Gastroesophageal sphincter (tissue), 3 donors: ENCODE measurements around the gene ADAM22.

Experiments used
- CTCF ChIP-seq, 4 experiments: fragments of 200-600 bp in 2 of 4; fragments of 450-650 bp in 2 of 4; sonication (generic) in 1 of 4; IDR thresholded peaks; one replicate each; pipeline ENCODE4 v1.5.1; 2017 to 2019; ENCODE audit warnings: antibody characterized with exemption in 4 of 4, mild to moderate bottlenecking in 2 of 4, moderate library complexity in 2 of 4
- EP300 ChIP-seq: sonication (generic); formaldehyde crosslinking; IDR thresholded peaks from one replicate; pipeline ENCODE4 v1.6.1; 2017; ENCODE audit warnings: antibody characterized with exemption, mild to moderate bottlenecking
- POLR2A ChIP-seq, 2 donors: fragments of 450-650 bp; IDR thresholded peaks; one replicate each; pipeline ENCODE4 v1.6.1; 2017; ENCODE audit warnings: antibody characterized with exemption in 2 of 2, mild to moderate bottlenecking in 2 of 2, moderate library complexity in 1 of 2
- POLR2AphosphoS5 ChIP-seq: sonication (generic); formaldehyde crosslinking; IDR thresholded peaks from one replicate; pipeline ENCODE4 v1.6.1; 2017; ENCODE audit warnings: antibody characterized with exemption

GRCh38 chr7:87968021-87968420 lies 34.0 kb downstream of the ADAM22 start:
- no peak for TF ChIP-seq POLR2A (IDR thresholded peaks at IDR 0.05)
- TF ChIP-seq CTCF (IDR thresholded peaks at IDR 0.05), result no peak
- no peak for TF ChIP-seq POLR2AphosphoS5
- no peak for TF ChIP-seq EP300
